NOMO-1 treated with DMSO at 0.1 percent for 48 hours (cell line): ENCODE measurements around the gene HSPG2.

Experiments
- DNase-seq: peaks from one replicate; lab custom pipeline; 2025; ENCODE audit not compliant: unreplicated experiment; lab: John Stamatoyannopoulos, UW

Gene HSPG2

GRCh38 chr1:21849909-21850576, 87.1 kb downstream of the HSPG2 start:
- no peak for DNase-seq

- no peak for DNase-seq
Measured at GRCh38 chr1:21848524-21849174, 88.5 kb downstream of the HSPG2 start.

- DNase-seq: no peak
Measured at GRCh38 chr1:21847223-21848205, 89.6 kb downstream of the HSPG2 start.

- no peak for DNase-seq
Measured at GRCh38 chr1:21845646-21846641, 91.2 kb downstream of the HSPG2 start.

GRCh38 chr1:21843996-21844395, 93.1 kb downstream of the HSPG2 start:
- no peak for DNase-seq

- no peak for DNase-seq
Measured at GRCh38 chr1:21843208-21843607, 93.9 kb downstream of the HSPG2 start.

- DNase-seq: no peak
Measured at GRCh38 chr1:21842606-21843162, 94.4 kb downstream of the HSPG2 start.

- DNase-seq: no peak
Measured at GRCh38 chr1:21841852-21842466, 95.2 kb downstream of the HSPG2 start.

- DNase-seq: no peak
Measured at GRCh38 chr1:21840981-21841380, 96.1 kb downstream of the HSPG2 start.

- no peak for DNase-seq
Measured at GRCh38 chr1:21839337-21840037, 97.6 kb downstream of the HSPG2 start.

GRCh38 chr1:21838359-21839157, 98.6 kb downstream of the HSPG2 start:
- no peak for DNase-seq

- no peak for DNase-seq
Measured at GRCh38 chr1:21837476-21837875, 99.6 kb downstream of the HSPG2 start.

- DNase-seq: no peak
Measured at GRCh38 chr1:21836729-21837128, 100.4 kb downstream of the HSPG2 start.

GRCh38 chr1:21836010-21836409, 101.1 kb downstream of the HSPG2 start:
- DNase-seq: no peak

GRCh38 chr1:21834666-21835065, 102.4 kb downstream of the HSPG2 start:
- no peak for DNase-seq

- no peak for DNase-seq
Measured at GRCh38 chr1:21834094-21834493, 103.0 kb downstream of the HSPG2 start.

- DNase-seq: no peak
Measured at GRCh38 chr1:21833392-21833976, 103.6 kb downstream of the HSPG2 start.

GRCh38 chr1:21831454-21831970, 105.6 kb downstream of the HSPG2 start:
- DNase-seq: no peak
